WTC11 (cell line): ENCODE data around the gene TNK1. TPM values are rescaled to one million over a fixed set of nuclear protein-coding genes. Genes with fewer than 3 reads are reported as not detected.

Experiments
- ATF1 ChIP-seq: sonication (generic); formaldehyde crosslinking; IDR thresholded peaks from 2 replicates; pipeline ENCODE4 v1.8.1; 2023; ENCODE audit warnings: mild to moderate bottlenecking, moderate library complexity, missing genetic modification reagents
- CBFB ChIP-seq: sonication (generic); formaldehyde crosslinking; IDR thresholded peaks from 2 replicates; pipeline ENCODE4 v1.8.1; 2022; ENCODE audit warnings: mild to moderate bottlenecking, low read depth, missing genetic modification reagents
- CREB1 ChIP-seq: sonication (generic); formaldehyde crosslinking; IDR thresholded peaks from 2 replicates; pipeline ENCODE4 v1.8.0; 2023; ENCODE audit warnings: mild to moderate bottlenecking, missing genetic modification reagents
- EMX1 ChIP-seq: fragments of 250-450 bp; sonication (Bioruptor Pico); IDR thresholded peaks from 2 replicates; pipeline ENCODE4 v1.8.0; 2021; ENCODE audit warnings: mild to moderate bottlenecking
- ETV6 ChIP-seq: sonication (generic); formaldehyde crosslinking; IDR thresholded peaks from 2 replicates; pipeline ENCODE4 v1.8.1; 2022; ENCODE audit warnings: mild to moderate bottlenecking, missing genetic modification reagents
- FOXJ3 ChIP-seq: sonication (generic); formaldehyde crosslinking; IDR thresholded peaks from 2 replicates; pipeline ENCODE4 v1.9.0; 2021; ENCODE audit warnings: missing genetic modification reagents, mild to moderate bottlenecking, borderline replicate concordance
- FOXP1 ChIP-seq: sonication (generic); formaldehyde crosslinking; IDR thresholded peaks from 2 replicates; pipeline ENCODE4 v1.8.0; 2022; ENCODE audit warnings: missing genetic modification reagents, mild to moderate bottlenecking, moderate library complexity, borderline replicate concordance
- IRF2 ChIP-seq: sonication (generic); formaldehyde crosslinking; IDR thresholded peaks from 2 replicates; pipeline ENCODE4 v1.8.0; 2022; ENCODE audit warnings: low read depth, missing genetic modification reagents, borderline replicate concordance
- JAZF1 ChIP-seq: fragments of 250-450 bp; sonication (Bioruptor Pico); IDR thresholded peaks from 2 replicates; pipeline ENCODE4 v1.9.0; 2021; ENCODE audit warnings: moderate library complexity, mild to moderate bottlenecking, inconsistent platforms
- NFE2L1 ChIP-seq: sonication (generic); formaldehyde crosslinking; IDR thresholded peaks from 2 replicates; pipeline ENCODE4 v1.8.1; 2023; ENCODE audit warnings: missing genetic modification reagents
- NR1H2 ChIP-seq: sonication (generic); formaldehyde crosslinking; IDR thresholded peaks from 2 replicates; pipeline ENCODE4 v1.9.0; 2021; ENCODE audit warnings: mild to moderate bottlenecking, moderate library complexity, missing genetic modification reagents
- NR3C1 ChIP-seq: sonication (generic); formaldehyde crosslinking; conservative IDR thresholded peaks from 2 replicates; pipeline ENCODE4 v1.8.1; 2023; ENCODE audit warnings: low read depth, mild to moderate bottlenecking, missing genetic modification reagents
- OVOL2 ChIP-seq: fragments of 250-450 bp; sonication (Bioruptor Pico); IDR thresholded peaks from 2 replicates; pipeline ENCODE4 v1.9.0; 2021; ENCODE audit warnings: mild to moderate bottlenecking, borderline replicate concordance
- RELA ChIP-seq: sonication (generic); formaldehyde crosslinking; IDR thresholded peaks from 2 replicates; pipeline ENCODE4 v1.8.1; 2022; ENCODE audit warnings: missing genetic modification reagents, mild to moderate bottlenecking, borderline replicate concordance
- SMAD3 ChIP-seq: sonication (generic); formaldehyde crosslinking; IDR thresholded peaks from 2 replicates; pipeline ENCODE4 v1.8.0; 2022; ENCODE audit warnings: missing genetic modification reagents, mild to moderate bottlenecking, borderline replicate concordance
- SOX15 ChIP-seq: fragments of 250-450 bp; sonication (Bioruptor Pico); IDR thresholded peaks from 2 replicates; pipeline ENCODE4 v1.9.0; 2021; ENCODE audit warnings: mild to moderate bottlenecking
- TP53 ChIP-seq: sonication (generic); formaldehyde crosslinking; IDR thresholded peaks from 2 replicates; pipeline ENCODE4 v1.8.1; 2023; ENCODE audit warnings: mild to moderate bottlenecking, missing genetic modification reagents
- ZNF121 ChIP-seq: sonication (generic); formaldehyde crosslinking; IDR thresholded peaks from 2 replicates; pipeline ENCODE4 v1.8.0; 2023; ENCODE audit warnings: missing genetic modification reagents
- ZNF138 ChIP-seq: sonication (generic); formaldehyde crosslinking; conservative IDR thresholded peaks from 2 replicates; pipeline ENCODE4 v1.8.1; 2022; ENCODE audit warnings: mild to moderate bottlenecking, moderate library complexity, missing genetic modification reagents
- ZNF232 ChIP-seq: sonication (generic); formaldehyde crosslinking; IDR thresholded peaks from 2 replicates; pipeline ENCODE4 v1.8.0; 2022; ENCODE audit warnings: mild to moderate bottlenecking, missing genetic modification reagents
- ZNF263 ChIP-seq: sonication (generic); formaldehyde crosslinking; IDR thresholded peaks from 2 replicates; pipeline ENCODE4 v1.8.1; 2022; ENCODE audit warnings: low read depth, mild to moderate bottlenecking, moderate library complexity, missing genetic modification reagents
- ZNF423 ChIP-seq: fragments of 250-450 bp; sonication (Bioruptor Pico); IDR thresholded peaks from 2 replicates; pipeline ENCODE4 v2.1.2; 2022; ENCODE audit warnings: mild to moderate bottlenecking, moderate library complexity
- ZNF671 ChIP-seq: fragments of 250-450 bp; sonication (Bioruptor Pico); IDR thresholded peaks from 2 replicates; pipeline ENCODE4 v1.8.0; 2021; ENCODE audit warnings: mild to moderate bottlenecking
- total RNA-seq: library from RNA; stranded (reverse); gene quantifications from 3 replicates; pipeline ENCODE4 v1.2.3, GENCODE V29; 2021
- TF ChIP-seq, protein P1 (sequence below): sonication (generic); formaldehyde crosslinking; IDR thresholded peaks from 2 replicates; pipeline ENCODE4 v1.8.1; 2022; ENCODE audit warnings: mild to moderate bottlenecking, moderate library complexity, missing genetic modification reagents
- TF ChIP-seq, protein P2 (sequence below): sonication (generic); formaldehyde crosslinking; IDR thresholded peaks from 2 replicates; pipeline ENCODE4 v1.8.0; 2022; ENCODE audit warnings: missing genetic modification reagents
- TF ChIP-seq, protein P3 (sequence below): fragments of 200-600 bp; IDR thresholded peaks from 2 replicates; pipeline ENCODE4 v1.8.0; 2022; ENCODE audit warnings: antibody characterized with exemption
- TF ChIP-seq, protein P4 (sequence below): sonication (generic); formaldehyde crosslinking; IDR thresholded peaks from 2 replicates; pipeline ENCODE4 v1.8.1; 2022; ENCODE audit warnings: missing genetic modification reagents, borderline replicate concordance
- TF ChIP-seq, protein P5 (sequence below): sonication (generic); formaldehyde crosslinking; IDR thresholded peaks from 2 replicates; pipeline ENCODE4 v1.8.1; 2022; ENCODE audit warnings: mild to moderate bottlenecking, missing genetic modification reagents, moderate library complexity, borderline replicate concordance
- TF ChIP-seq, protein P6 (sequence below): sonication (generic); formaldehyde crosslinking; IDR thresholded peaks from 2 replicates; pipeline ENCODE4 v1.8.1; 2022; ENCODE audit warnings: low read depth, mild to moderate bottlenecking, moderate library complexity, missing genetic modification reagents, borderline replicate concordance

Gene TNK1
- total RNA-seq, 1 experiment from 2014 or later = 9.3 TPM

DNA sequence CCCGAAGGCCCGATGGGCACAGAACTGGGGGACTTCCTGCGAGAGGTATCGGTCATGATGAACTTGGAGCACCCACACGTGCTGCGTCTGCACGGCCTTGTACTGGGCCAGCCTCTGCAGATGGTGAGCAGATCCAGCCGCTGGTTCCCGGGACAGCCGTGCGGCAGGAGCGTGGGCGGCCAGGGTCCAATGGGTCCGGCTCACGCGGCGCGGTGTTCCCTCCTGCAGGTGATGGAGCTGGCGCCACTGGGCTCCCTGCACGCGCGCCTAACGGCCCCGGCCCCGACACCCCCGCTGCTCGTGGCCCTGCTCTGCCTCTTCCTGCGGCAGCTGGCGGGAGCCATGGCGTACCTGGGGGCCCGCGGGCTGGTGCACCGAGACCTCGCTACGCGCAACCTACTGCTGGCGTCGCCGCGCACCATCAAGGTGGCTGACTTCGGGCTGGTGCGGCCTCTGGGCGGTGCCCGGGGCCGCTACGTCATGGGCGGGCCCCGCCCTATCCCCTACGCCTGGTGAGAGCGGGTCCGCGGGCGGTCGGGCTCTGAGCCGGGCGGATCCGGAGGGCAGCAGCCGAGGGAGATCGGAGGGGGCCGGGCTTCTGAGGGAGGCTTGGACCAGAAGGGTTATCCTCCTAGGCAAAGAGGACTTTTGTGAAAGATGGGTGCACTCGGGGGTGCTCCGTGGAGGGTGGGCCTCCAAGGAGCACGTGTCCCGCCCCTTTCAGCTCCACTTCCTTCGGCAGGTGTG, 3.0 kb downstream of the TNK1 start (continued):
- TF ChIP-seq, protein P1, sequence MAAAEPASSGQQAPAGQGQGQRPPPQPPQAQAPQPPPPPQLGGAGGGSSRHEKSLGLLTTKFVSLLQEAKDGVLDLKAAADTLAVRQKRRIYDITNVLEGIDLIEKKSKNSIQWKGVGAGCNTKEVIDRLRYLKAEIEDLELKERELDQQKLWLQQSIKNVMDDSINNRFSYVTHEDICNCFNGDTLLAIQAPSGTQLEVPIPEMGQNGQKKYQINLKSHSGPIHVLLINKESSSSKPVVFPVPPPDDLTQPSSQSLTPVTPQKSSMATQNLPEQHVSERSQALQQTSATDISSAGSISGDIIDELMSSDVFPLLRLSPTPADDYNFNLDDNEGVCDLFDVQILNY (CRISPR knock-in tag) = peak; percentile 92; the same call in 1 of the 2 replicates
- TF ChIP-seq SOX15 (no peak), CBFB (CRISPR knock-in tag) (no peak), ATF1 (CRISPR knock-in tag) (no peak), NR1H2 (CRISPR knock-in tag) (no peak), FOXP1 (CRISPR knock-in tag) (no peak), FOXJ3 (CRISPR knock-in tag) (no peak), ZNF423 (CRISPR knock-in tag) (no peak), EMX1 (CRISPR knock-in tag) (no peak), OVOL2 (CRISPR knock-in tag) (no peak), ETV6 (CRISPR knock-in tag) (0 out of 2 replicates have a peak, but pooled peaks have one; percentile 63), RELA (CRISPR knock-in tag) (no peak), IRF2 (CRISPR knock-in tag) (no peak), TP53 (0 out of 2 replicates have a peak, but pooled peaks have one; percentile 36), ZNF232 (peak; percentile 66; the same call in 1 of the 2 replicates), ZNF263 (CRISPR knock-in tag) (no peak), NR3C1 (CRISPR knock-in tag) (peak; percentile 81; the same call in 1 of the 2 replicates), SMAD3 (CRISPR knock-in tag) (no peak), JAZF1 (no peak), ZNF121 (CRISPR knock-in tag) (no peak), CREB1 (CRISPR knock-in tag) (peak; percentile 49; the same call in 1 of the 2 replicates), ZNF671 (CRISPR knock-in tag) (no peak), NFE2L1 (no peak; the same call in 1 of the 2 replicates), ZNF138 (no peak)
- TF ChIP-seq, protein P2, sequence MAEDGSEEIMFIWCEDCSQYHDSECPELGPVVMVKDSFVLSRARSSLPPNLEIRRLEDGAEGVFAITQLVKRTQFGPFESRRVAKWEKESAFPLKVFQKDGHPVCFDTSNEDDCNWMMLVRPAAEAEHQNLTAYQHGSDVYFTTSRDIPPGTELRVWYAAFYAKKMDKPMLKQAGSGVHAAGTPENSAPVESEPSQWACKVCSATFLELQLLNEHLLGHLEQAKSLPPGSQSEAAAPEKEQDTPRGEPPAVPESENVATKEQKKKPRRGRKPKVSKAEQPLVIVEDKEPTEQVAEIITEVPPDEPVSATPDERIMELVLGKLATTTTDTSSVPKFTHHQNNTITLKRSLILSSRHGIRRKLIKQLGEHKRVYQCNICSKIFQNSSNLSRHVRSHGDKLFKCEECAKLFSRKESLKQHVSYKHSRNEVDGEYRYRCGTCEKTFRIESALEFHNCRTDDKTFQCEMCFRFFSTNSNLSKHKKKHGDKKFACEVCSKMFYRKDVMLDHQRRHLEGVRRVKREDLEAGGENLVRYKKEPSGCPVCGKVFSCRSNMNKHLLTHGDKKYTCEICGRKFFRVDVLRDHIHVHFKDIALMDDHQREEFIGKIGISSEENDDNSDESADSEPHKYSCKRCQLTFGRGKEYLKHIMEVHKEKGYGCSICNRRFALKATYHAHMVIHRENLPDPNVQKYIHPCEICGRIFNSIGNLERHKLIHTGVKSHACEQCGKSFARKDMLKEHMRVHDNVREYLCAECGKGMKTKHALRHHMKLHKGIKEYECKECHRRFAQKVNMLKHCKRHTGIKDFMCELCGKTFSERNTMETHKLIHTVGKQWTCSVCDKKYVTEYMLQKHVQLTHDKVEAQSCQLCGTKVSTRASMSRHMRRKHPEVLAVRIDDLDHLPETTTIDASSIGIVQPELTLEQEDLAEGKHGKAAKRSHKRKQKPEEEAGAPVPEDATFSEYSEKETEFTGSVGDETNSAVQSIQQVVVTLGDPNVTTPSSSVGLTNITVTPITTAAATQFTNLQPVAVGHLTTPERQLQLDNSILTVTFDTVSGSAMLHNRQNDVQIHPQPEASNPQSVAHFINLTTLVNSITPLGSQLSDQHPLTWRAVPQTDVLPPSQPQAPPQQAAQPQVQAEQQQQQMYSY = peak; percentile 51; the same call in 1 of the 2 replicates
- TF ChIP-seq, protein P3, sequence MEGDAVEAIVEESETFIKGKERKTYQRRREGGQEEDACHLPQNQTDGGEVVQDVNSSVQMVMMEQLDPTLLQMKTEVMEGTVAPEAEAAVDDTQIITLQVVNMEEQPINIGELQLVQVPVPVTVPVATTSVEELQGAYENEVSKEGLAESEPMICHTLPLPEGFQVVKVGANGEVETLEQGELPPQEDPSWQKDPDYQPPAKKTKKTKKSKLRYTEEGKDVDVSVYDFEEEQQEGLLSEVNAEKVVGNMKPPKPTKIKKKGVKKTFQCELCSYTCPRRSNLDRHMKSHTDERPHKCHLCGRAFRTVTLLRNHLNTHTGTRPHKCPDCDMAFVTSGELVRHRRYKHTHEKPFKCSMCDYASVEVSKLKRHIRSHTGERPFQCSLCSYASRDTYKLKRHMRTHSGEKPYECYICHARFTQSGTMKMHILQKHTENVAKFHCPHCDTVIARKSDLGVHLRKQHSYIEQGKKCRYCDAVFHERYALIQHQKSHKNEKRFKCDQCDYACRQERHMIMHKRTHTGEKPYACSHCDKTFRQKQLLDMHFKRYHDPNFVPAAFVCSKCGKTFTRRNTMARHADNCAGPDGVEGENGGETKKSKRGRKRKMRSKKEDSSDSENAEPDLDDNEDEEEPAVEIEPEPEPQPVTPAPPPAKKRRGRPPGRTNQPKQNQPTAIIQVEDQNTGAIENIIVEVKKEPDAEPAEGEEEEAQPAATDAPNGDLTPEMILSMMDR = no peak
- TF ChIP-seq, protein P4, sequence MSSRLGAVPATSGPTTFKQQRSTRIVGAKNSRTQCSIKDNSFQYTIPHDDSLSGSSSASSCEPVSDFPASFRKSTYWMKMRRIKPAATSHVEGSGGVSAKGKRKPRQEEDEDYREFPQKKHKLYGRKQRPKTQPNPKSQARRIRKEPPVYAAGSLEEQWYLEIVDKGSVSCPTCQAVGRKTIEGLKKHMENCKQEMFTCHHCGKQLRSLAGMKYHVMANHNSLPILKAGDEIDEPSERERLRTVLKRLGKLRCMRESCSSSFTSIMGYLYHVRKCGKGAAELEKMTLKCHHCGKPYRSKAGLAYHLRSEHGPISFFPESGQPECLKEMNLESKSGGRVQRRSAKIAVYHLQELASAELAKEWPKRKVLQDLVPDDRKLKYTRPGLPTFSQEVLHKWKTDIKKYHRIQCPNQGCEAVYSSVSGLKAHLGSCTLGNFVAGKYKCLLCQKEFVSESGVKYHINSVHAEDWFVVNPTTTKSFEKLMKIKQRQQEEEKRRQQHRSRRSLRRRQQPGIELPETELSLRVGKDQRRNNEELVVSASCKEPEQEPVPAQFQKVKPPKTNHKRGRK (CRISPR knock-in tag) = no peak
- TF ChIP-seq, protein P5, sequence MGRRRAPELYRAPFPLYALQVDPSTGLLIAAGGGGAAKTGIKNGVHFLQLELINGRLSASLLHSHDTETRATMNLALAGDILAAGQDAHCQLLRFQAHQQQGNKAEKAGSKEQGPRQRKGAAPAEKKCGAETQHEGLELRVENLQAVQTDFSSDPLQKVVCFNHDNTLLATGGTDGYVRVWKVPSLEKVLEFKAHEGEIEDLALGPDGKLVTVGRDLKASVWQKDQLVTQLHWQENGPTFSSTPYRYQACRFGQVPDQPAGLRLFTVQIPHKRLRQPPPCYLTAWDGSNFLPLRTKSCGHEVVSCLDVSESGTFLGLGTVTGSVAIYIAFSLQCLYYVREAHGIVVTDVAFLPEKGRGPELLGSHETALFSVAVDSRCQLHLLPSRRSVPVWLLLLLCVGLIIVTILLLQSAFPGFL (CRISPR knock-in tag) = no peak
- TF ChIP-seq, protein P6, sequence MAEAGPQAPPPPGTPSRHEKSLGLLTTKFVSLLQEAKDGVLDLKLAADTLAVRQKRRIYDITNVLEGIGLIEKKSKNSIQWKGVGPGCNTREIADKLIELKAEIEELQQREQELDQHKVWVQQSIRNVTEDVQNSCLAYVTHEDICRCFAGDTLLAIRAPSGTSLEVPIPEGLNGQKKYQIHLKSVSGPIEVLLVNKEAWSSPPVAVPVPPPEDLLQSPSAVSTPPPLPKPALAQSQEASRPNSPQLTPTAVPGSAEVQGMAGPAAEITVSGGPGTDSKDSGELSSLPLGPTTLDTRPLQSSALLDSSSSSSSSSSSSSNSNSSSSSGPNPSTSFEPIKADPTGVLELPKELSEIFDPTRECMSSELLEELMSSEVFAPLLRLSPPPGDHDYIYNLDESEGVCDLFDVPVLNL (CRISPR knock-in tag) = no peak
